CD4-positive, alpha-beta memory T cell (primary cell): ENCODE results near the gene CAV1. TPM values are rescaled to one million over a fixed set of nuclear protein-coding genes. Genes with fewer than 3 reads are reported as not detected.

ENCODE experiments used
- CTCF ChIA-PET: fragments of 350-600 bp; sonication (Branson Sonifier 250); formaldehyde crosslinking; loops from one replicate; lab custom pipeline; 2021; ENCODE audit warnings: inconsistent platforms; ENCODE audit not compliant: partially characterized antibody; lab: Charles Lee
- POLR2A ChIA-PET: fragments of 350-600 bp; sonication (Branson Sonifier 250); formaldehyde crosslinking; loops from one replicate; lab custom pipeline; 2021; ENCODE audit not compliant: partially characterized antibody; lab: Charles Lee
- DNase-seq, 5 donors: peaks; one replicate each; pipeline versions ENCODE4 v3.0.0 to v3.0.0-alpha.2; 2020 to 2022; ENCODE audit warnings: mixed read lengths in 1 of 5
- H3K27ac ChIP-seq: one replicate; pipeline ENCODE4 v1.7.0; 2013; ENCODE audit warnings: low read depth, low read length
- H3K27me3 ChIP-seq: 2 replicates; pipeline ENCODE4 v1.7.0; 2013; ENCODE audit warnings: mild to moderate bottlenecking, low read length, moderate library complexity; ENCODE audit not compliant: insufficient read depth
- H3K36me3 ChIP-seq: 2 replicates; pipeline ENCODE4 v1.7.0; 2013; ENCODE audit warnings: mild to moderate bottlenecking, low read length, moderate library complexity; ENCODE audit not compliant: insufficient read depth
- H3K4me1 ChIP-seq: 2 replicates; pipeline ENCODE4 v1.7.0; 2013; ENCODE audit warnings: mild to moderate bottlenecking, low read length, moderate library complexity; ENCODE audit not compliant: insufficient read depth
- H3K4me3 ChIP-seq, 2 donors: one replicate each; pipeline ENCODE4 v1.7.0; 2013; ENCODE audit warnings: low read length in 2 of 2, mild to moderate bottlenecking in 1 of 2
- H3K9me3 ChIP-seq, 2 donors: one replicate each; pipeline ENCODE4 v1.7.0; 2013; ENCODE audit warnings: low read length in 2 of 2, control low read depth in 1 of 2; ENCODE audit not compliant: control insufficient read depth in 1 of 2
- H3K27ac Mint-ChIP-seq, 7 donors: one replicate each; pipeline ENCODE4 v1.8.0; 2020 to 2021; ENCODE audit warnings: mixed read lengths in 7 of 7, mild to moderate bottlenecking in 6 of 7, inconsistent platforms in 3 of 7, moderate library complexity in 3 of 7
- H3K27me3 Mint-ChIP-seq, 2 donors: one replicate each; pipeline ENCODE4 v1.8.0; 2020 to 2021; ENCODE audit warnings: mixed read lengths in 2 of 2
- H3K36me3 Mint-ChIP-seq, 2 donors: one replicate each; pipeline ENCODE4 v1.8.0; 2020 to 2021; ENCODE audit warnings: mixed read lengths in 2 of 2, inconsistent platforms in 1 of 2, mild to moderate bottlenecking in 1 of 2
- H3K4me1 Mint-ChIP-seq, 4 donors: one replicate each; pipeline ENCODE4 v1.8.0; 2020 to 2021; ENCODE audit warnings: mixed read lengths in 4 of 4, mild to moderate bottlenecking in 1 of 4
- H3K4me3 Mint-ChIP-seq, 8 donors: one replicate each; pipeline ENCODE4 v1.8.0; 2020 to 2021; ENCODE audit warnings: mixed read lengths in 8 of 8, mild to moderate bottlenecking in 7 of 8, moderate library complexity in 6 of 8, inconsistent platforms in 3 of 8
- H3K9me3 Mint-ChIP-seq, 8 donors: one replicate each; pipeline ENCODE4 v1.8.0; 2020 to 2021; ENCODE audit warnings: mixed read lengths in 8 of 8, mild to moderate bottlenecking in 5 of 8, inconsistent platforms in 3 of 8, moderate library complexity in 1 of 8
- intact Hi-C: fragments of 100-400 bp; cut with micrococcal nuclease; formaldehyde crosslinking; loops from one replicate; pipeline ENCODE4 v1.15.1; 2023
- polyA plus RNA-seq, 2 donors: library from polyadenylated mRNA; unstranded; fragments of 300-500 nt; fragmentation: Illumina TruSeq; gene quantifications; one replicate each; pipeline ENCODE4 v1.2.3, GENCODE V29; 2021
- total RNA-seq, 2 experiments: library from RNA; stranded (reverse); gene quantifications; one replicate each; pipeline ENCODE4 v1.2.3, GENCODE V29; 2021

The CAV1 gene
- total and polyA plus RNA-seq, 4 experiments from 2014 or later: not detected

DNA sequence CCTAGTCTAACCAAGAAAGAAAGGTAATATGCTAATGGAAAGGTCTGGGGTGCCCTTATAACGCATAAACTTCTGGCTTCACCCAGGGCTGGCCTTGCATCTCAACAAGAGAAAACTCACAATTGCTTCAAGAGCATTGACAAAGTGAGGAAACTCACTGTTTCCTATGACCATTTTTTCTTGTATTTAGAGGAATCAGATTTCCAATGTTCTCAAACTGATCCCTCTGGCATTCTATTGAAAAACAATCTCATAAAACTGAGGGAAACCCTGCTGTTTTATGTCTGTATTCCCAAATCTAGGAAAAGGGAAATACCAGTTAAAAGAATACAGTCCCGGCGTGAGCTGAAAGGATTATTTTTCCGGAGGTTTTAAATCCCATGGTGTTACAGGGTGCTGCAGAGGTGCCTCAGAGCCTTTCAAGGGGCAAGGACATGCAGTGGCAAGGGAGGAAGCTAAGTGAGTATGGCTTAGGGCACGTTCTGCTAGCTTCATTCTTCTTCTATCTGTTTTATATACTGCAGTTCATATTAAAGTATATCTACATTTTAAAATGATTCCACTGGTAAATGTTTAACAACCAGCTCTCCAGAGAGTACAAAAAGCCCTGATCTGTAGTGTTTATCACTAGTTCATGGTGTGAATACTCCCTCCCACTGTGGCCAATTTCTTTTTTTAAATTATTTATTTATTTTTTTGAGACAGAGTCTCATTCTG, 68.7 kb downstream of the CAV1 start:
- Mint-ChIP-seq H3K36me3 (no peaks in the 10 kb centered on the region), H3K4me3 (peak overlapping the region in 3 of 8 donors; percentile 1 to 47 (median 31)), H3K27me3 (peaks cover 31 to 34% of the 10 kb centered on the region in 2 donors), H3K4me1 (peaks cover 10 to 16% (median 13%) of the 10 kb centered on the region in 4 donors), H3K9me3 (no peaks in the 10 kb centered on the region), H3K27ac (no peak overlapping the region)
- ChIA-PET CTCF (interaction anchor here (0.6 to 4.4 kb wide), 6 partner anchors 8 to 430 kb away, joined by 3 to 61 read pairs (median 6); no protein-coding TSS in a partner anchor), POLR2A (no interaction called here)
- no peaks in the 10 kb centered on the region for H3K36me3 ChIP-seq
- peaks cover 9% of the 10 kb centered on the region for H3K27me3 ChIP-seq
- DNase-seq: no peak
- H3K9me3 ChIP-seq: no peaks in the 10 kb centered on the region
- H3K4me3 ChIP-seq: no peak overlapping the region
- peaks cover 6% of the 10 kb centered on the region for H3K4me1 ChIP-seq
- intact Hi-C loops: loop anchor here (5.0 kb wide), 1 partner anchor 66 kb away; the partner anchor contains the start of gene CAV1
- H3K27ac ChIP-seq: no peak overlapping the region

DNA sequence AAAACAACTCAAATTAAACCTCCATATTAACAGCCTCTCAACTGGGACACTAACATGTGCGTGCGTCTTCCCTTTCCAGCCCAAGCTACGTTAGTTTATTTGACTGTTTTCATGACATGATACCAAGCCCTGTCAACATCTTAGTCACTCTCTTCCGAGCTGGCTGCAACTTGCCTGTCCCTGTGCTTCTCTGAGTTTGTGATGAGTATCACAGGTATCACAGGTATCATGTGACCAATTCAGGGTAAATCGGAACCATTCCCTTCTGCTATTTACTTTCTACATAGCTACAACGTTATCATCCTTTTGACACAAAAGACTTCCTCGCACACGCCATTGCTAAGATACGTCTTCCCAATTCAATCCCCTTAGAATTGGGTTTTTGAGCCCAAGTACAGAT, 70.2 kb downstream of the CAV1 start:
- Histone ChIP-seq H3K27ac (no peak overlapping the region), H3K27me3 (peaks cover 9% of the 10 kb centered on the region), H3K4me3 (no peak overlapping the region), H3K9me3 (no peaks in the 10 kb centered on the region), H3K4me1 (peaks cover 6% of the 10 kb centered on the region), H3K36me3 (no peaks in the 10 kb centered on the region)
- POLR2A ChIA-PET: no interaction called here
- Mint-ChIP-seq H3K27me3 (peaks cover 29 to 31% of the 10 kb centered on the region in 2 donors), H3K27ac (peak overlapping the region in 1 of 7 donors; percentile 57), H3K4me1 (peaks cover 8 to 11% (median 9%) of the 10 kb centered on the region in 4 donors), H3K36me3 (no peaks in the 10 kb centered on the region), H3K4me3 (no peak overlapping the region), H3K9me3 (no peaks in the 10 kb centered on the region)
- intact Hi-C loops: no loop called here
- CTCF ChIA-PET: interaction anchor here (1.0 to 2.0 kb wide), 4 partner anchors 10 to 1557 kb away, joined by 3 to 7 read pairs (median 4); no protein-coding TSS in a partner anchor
- DNase-seq: no peak

DNA sequence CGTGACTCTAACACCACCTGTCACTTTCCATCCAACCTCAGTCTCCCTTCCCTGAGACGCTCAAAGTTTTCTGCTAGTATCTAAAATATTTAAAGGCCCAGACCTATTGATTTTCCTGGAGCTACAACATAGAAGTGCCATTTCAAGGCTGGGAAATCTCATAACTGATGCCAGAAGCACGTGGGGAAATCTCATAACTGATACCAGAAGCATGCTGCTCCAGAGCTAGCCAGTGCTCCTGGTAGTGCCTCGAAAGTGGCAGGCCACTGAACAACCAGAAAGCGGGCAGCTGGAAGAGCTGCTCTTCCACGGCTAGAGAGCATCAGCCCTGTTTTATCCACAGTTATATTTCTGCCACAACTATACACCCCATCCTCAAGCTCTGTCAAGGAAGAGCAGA, 72.5 kb downstream of the CAV1 start:
- Mint-ChIP-seq H3K27me3 (peaks cover 24% of the 10 kb centered on the region in 2 donors), H3K4me3 (no peak overlapping the region), H3K4me1 (peaks cover 3 to 12% (median 7%) of the 10 kb centered on the region in 4 donors), H3K9me3 (no peaks in the 10 kb centered on the region), H3K27ac (peak overlapping the region in 1 of 7 donors; percentile 9), H3K36me3 (no peaks in the 10 kb centered on the region)
- H3K9me3 ChIP-seq: no peaks in the 10 kb centered on the region
- H3K36me3 ChIP-seq: no peaks in the 10 kb centered on the region
- intact Hi-C loops: no loop called here
- no peak overlapping the region for H3K4me3 ChIP-seq
- peaks cover 8% of the 10 kb centered on the region for H3K27me3 ChIP-seq
- H3K27ac ChIP-seq: no peak overlapping the region
- no peak for DNase-seq
- ChIA-PET CTCF (interaction anchor here (1.1 to 1.3 kb wide), 3 partner anchors 8 to 417 kb away, joined by 3 to 5 read pairs (median 4); no protein-coding TSS in a partner anchor), POLR2A (interaction anchor here (1.0 kb wide), 1 partner anchor 8 kb away, joined by 3 read pairs; no protein-coding TSS in a partner anchor)
- peaks cover 3% of the 10 kb centered on the region for H3K4me1 ChIP-seq

DNA sequence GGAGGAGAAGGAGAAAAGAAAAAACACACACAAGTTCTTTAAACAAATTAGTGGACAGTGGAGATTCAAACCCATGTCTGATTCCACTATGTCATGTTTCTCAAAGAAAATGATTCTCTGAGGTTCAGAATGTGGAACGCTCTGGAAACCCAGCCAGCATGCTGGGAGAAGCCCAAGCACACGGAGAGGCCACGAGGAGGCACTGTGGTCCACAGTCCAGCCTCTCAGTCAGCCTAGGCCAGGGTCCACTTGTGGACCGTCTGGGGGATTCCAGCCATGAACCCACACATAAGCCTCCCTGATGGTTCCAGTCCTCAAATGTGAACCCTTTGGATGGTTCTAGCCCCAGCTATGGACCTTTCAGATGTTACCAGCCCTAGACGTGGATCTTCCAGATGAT, 73.4 kb downstream of the CAV1 start:
- no peaks in the 10 kb centered on the region for H3K4me1 ChIP-seq
- H3K27me3 Mint-ChIP-seq: peaks cover 16 to 18% of the 10 kb centered on the region in 2 donors
- H3K27ac Mint-ChIP-seq: no peak overlapping the region
- no peak overlapping the region for H3K4me3 Mint-ChIP-seq
- no peaks in the 10 kb centered on the region for H3K9me3 ChIP-seq
- no peaks in the 10 kb centered on the region for H3K27me3 ChIP-seq
- H3K36me3 ChIP-seq: no peaks in the 10 kb centered on the region
- intact Hi-C loops: no loop called here
- no peak overlapping the region for H3K4me3 ChIP-seq
- DNase-seq: no peak
- H3K4me1 Mint-ChIP-seq: peaks cover 0 to 7% (median 4%) of the 10 kb centered on the region in 4 donors
- ChIA-PET POLR2A (no interaction called here), CTCF (interaction anchor here (1.1 kb wide), 1 partner anchor 418 kb away, joined by 3 read pairs; no protein-coding TSS in a partner anchor)
- no peaks in the 10 kb centered on the region for H3K36me3 Mint-ChIP-seq
- no peak overlapping the region for H3K27ac ChIP-seq
- no peaks in the 10 kb centered on the region for H3K9me3 Mint-ChIP-seq

DNA sequence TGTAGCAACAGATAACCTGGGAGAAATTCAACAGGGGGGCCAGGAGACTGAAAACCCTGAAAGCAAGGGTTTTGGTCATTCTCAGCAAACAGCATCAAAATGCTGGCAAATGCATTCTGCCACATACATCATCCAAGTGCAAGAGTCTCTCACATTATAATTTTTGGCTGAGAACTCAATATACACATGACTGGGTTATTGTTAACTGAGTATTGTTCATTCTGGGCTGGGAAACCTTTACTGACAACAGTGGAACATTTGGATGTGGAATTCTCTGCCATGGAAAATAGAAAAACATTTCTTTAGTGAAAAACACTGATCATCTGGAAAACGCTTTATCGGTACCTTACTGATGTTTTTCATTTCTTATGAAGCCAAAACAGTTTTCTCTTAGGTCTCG, 74.0 kb downstream of the CAV1 start:
- Histone ChIP-seq H3K36me3 (no peaks in the 10 kb centered on the region), H3K27ac (no peak overlapping the region), H3K4me1 (no peaks in the 10 kb centered on the region), H3K9me3 (no peaks in the 10 kb centered on the region), H3K27me3 (no peaks in the 10 kb centered on the region), H3K4me3 (no peak overlapping the region)
- ChIA-PET CTCF (no interaction called here), POLR2A (no interaction called here)
- Mint-ChIP-seq H3K9me3 (no peaks in the 10 kb centered on the region), H3K4me3 (no peak overlapping the region), H3K27me3 (peaks cover 12 to 14% of the 10 kb centered on the region in 2 donors), H3K4me1 (peaks cover 0 to 7% (median 4%) of the 10 kb centered on the region in 4 donors), H3K36me3 (no peaks in the 10 kb centered on the region), H3K27ac (no peak overlapping the region)
- DNase-seq: no peak
- intact Hi-C loops: no loop called here

DNA sequence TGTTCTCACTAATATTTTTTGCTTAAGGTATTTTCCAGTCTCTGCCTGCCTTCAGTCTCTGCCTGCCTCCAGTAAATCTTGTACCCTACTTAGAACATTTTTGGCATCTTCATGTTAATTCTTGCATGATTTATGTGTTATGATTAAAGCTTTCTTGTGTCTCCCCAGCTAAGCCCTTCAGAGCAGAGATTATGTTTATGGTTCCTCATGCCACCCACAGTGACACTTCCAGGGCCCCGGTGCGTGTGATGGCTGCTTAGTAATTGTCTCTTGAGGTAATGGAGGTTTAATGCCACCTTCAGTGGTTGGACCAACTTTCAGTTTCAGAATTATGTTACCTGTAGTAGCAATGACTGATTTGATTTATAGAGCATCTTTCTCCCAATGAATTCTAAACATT, 76.6 kb downstream of the CAV1 start:
- H3K27ac Mint-ChIP-seq: no peak overlapping the region
- DNase-seq: no peak
- H3K9me3 Mint-ChIP-seq: no peaks in the 10 kb centered on the region
- no peaks in the 10 kb centered on the region for H3K36me3 Mint-ChIP-seq
- intact Hi-C loops: no loop called here
- POLR2A ChIA-PET: no interaction called here
- H3K4me3 ChIP-seq: no peak overlapping the region
- no peak overlapping the region for H3K4me3 Mint-ChIP-seq
- H3K4me1 ChIP-seq: no peaks in the 10 kb centered on the region
- H3K27me3 ChIP-seq: no peaks in the 10 kb centered on the region
- peaks cover 0 to 7% (median 4%) of the 10 kb centered on the region in 4 donors for H3K4me1 Mint-ChIP-seq
- no peak overlapping the region for H3K27ac ChIP-seq
- no peaks in the 10 kb centered on the region for H3K36me3 ChIP-seq
- H3K9me3 ChIP-seq: no peaks in the 10 kb centered on the region
- H3K27me3 Mint-ChIP-seq: peaks cover 7 to 12% of the 10 kb centered on the region in 2 donors
- CTCF ChIA-PET: interaction anchor here (1.0 to 4.5 kb wide), 2 partner anchors 10 to 13 kb away, joined by 5 to 30 read pairs; no protein-coding TSS in a partner anchor

DNA sequence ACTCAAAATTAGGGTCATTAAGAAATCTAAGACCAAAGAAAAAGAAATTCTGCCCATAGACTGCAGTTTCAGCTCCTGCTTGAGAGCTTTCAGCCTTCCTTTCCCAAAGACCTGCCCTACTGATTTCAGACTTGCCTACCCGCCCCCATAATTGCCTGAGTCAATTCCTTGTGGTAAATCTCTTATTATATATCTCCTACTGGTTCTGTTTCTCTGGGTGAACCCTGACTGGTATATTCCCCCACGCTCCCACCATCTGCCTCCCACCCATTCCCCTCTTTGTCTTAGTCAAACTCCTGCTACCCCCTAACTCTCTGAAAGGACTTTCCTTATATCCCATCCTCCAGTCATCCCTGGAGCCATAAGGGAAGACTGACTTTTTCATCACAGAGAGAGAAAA, 82.5 kb downstream of the CAV1 start:
- no peaks in the 10 kb centered on the region for H3K27me3 ChIP-seq
- Mint-ChIP-seq H3K4me3 (no peak overlapping the region), H3K27me3 (peaks cover 13 to 17% of the 10 kb centered on the region in 2 donors), H3K27ac (no peak overlapping the region), H3K4me1 (no peaks in the 10 kb centered on the region), H3K36me3 (peaks cover 0 to 4% of the 10 kb centered on the region in 2 donors), H3K9me3 (peaks cover 0 to 5% (median 0%) of the 10 kb centered on the region in 8 donors)
- no peaks in the 10 kb centered on the region for H3K9me3 ChIP-seq
- intact Hi-C loops: no loop called here
- ChIA-PET CTCF (no interaction called here), POLR2A (interaction anchor here (0.6 kb wide), 1 partner anchor 541 kb away, joined by 3 read pairs; no protein-coding TSS in a partner anchor)
- H3K36me3 ChIP-seq: no peaks in the 10 kb centered on the region
- no peak for DNase-seq
- H3K4me3 ChIP-seq: no peak overlapping the region
- H3K27ac ChIP-seq: no peak overlapping the region
- H3K4me1 ChIP-seq: no peaks in the 10 kb centered on the region
